HG02970 (cell line): ENCODE data around the gene DLG5.

Experiments used
- ATAC-seq: cut with Tn5 transposase; IDR thresholded peaks from one replicate; pipeline ENCODE4 v1.9.1; 2021; ENCODE audit warnings: mild to moderate bottlenecking, moderate library complexity, moderate number of reproducible peaks; ENCODE audit not compliant: unreplicated experiment, low FRiP score

The DLG5 gene

DNA sequence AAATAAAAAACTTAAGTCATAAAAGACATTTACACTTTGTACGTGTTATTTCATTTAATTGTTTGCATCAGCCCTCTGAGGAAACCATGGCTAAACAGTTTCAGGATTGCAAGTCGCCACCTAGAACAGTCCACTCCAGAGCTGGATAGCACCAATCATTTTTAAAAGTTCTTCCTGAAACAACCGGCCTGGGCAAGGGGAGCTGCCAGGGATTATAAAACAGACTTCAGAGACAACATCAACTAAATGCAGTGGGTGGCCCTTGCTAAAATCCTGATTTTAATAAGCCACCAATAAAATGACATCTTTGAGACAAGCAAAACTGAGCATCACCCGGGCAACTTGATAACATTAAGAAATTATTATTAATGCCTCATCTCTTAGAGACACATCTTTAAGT, 13.5 kb downstream of the DLG5 start:
- ATAC-seq: no peak

DNA sequence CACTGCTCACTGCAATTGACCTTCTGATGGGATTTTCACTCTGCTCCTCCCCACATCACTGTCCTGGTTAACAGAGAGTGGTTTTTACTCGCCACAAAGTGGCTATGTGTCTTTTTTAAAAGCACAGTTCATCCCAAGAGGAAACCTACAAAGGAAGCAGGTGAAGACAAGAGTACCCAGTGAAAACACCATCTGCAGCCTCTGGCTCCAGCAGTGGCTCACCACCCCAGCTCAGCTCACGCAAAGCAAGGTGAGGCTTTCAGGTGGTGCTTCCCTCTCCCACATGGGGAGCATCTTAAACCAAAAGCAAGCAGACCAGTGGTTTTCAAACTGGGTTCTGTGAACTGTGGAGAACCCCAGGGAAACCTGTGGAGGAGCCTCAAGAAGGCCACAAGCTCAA, 14.0 kb downstream of the DLG5 start:
- ATAC-seq: no peak

DNA sequence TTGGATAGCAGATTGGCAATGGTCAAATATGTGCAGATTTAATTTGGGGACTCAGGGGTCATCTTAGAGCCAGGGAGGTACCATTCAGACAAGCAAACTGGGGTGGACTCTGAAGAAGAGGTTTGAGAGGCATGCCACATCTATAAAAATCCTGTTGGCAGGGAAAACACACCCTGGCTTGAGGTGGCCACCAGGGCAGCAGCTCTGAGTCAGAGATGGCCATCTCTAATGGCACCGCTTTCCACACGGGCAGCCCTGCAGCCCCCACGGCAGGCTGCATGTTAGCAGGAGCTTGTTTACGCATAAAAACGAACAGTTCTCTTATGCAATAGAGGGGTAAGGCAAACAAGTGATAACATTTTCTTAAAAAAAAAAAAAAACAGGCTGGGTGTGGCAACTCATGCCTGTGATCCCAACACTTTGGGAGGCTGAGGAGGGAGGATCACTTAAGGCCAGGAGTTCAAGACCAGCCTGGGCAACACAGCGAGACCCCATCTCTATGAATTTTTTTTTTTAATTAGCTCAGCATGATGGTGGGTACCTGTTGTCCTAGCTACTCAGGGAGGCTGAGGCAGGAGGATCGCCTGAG, 14.9 kb downstream of the DLG5 start:
- ATAC-seq: no peak

- ATAC-seq: no peak
These were observed 15.9 kb downstream of the DLG5 start for GRCh38 chr10:77910524-77911145.

GRCh38 chr10:77909749-77910375, 16.7 kb downstream of the DLG5 start:
- ATAC-seq: no peak

DNA sequence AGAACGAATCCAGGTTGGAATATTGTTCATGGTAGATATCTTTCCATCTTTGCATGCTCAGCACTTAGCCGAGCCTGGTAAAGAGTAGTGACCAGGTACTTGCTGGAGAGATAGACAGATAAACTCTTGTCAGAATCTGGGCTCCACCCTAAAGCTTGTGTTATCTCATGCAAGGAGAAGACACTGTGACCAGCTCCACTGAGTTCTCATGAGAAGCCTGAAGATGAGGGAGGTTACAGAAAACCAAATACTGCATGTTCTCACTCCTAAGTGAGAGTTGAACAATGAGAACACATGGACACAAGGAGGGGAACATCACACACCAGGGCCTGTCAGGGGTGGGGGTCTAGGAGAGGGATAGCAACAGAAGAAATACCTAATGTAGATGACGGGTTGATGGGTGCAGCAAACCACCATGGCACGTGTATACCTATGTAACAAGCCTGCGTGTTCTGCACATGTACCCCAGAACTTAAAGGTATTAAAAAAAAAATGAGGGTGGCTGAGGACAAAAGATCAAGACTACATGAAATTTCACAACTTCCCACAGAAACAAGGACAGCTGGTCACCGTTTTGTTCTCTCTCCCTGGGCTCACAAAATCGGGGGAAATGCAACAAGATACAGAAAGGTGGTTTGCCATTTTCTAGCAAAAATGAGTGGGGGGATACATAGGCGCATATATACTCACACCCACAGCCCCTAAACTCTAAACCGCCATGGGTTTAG, 17.4 kb downstream of the DLG5 start:
- no peak for ATAC-seq

GRCh38 chr10:77907900-77908717, 18.4 kb downstream of the DLG5 start:
- ATAC-seq: no peak

DNA sequence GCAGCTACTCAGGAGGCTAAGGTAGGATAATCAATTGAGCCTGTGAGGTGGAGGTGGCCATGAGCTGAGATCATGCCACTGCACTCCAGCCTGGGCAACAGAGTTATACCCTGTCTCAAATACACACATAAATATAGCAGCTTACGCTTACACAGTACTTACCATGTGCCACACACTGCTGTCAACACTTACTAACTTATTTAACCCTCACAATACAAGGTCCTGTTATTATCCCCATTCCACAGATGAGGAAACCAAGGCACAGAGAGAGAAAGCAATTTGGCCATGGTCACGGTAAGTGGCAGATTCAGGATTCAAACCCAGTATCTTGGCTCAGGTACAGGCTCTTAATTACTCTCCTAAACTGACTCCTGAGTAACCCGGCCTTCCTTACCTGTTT, 19.1 kb downstream of the DLG5 start:
- ATAC-seq: no peak

GRCh38 chr10:77906951-77907421, 19.6 kb downstream of the DLG5 start:
- ATAC-seq: no peak

DNA sequence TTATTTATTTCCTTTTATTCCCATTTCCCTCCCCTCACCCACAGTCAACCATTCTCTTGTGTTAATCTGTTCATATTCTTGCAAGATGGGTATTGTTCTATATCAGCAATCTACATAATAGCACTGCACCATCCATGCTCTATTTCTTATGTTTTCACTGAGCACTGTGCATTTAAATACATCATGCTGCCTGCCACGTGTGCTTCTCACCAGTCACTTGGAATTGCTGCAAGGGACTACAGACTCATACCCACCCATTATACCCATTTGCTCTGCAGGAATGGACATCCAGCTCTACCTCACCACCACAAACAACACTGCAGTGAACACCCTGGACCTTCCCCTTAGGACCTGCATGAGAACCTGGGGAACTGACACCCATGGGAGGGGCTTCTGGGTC, 20.8 kb downstream of the DLG5 start:
- no peak for ATAC-seq

DNA sequence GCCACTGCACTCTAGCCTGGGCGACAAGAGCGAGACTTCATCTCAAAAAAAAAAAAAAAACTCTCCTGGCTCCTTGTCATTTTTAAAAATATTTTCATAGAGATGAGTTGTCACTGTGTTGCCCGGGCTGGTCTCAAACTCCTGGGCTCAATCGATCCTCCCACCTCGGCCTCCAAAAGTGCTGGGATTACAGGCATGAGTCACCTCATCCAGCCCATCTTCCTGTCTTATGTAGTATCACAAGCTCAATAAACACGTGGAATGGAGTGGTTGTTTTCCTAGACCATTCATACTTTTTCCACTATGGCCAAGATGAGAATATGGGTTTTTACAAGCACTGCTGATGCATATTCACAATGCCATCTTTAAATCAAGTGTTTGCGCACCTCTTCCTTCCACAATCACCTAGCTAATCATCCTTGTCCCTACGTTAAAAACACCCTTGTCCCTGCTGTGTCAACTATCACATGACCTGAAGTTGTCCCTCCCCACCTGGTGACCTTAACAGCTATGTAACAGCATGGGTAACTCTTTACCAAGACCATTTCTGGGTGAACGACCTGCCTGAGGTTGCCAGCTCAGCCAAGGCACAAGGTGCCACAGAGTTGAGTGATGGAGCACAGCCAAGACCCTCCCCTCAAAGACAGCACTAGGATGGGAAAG, 21.3 kb downstream of the DLG5 start:
- ATAC-seq: no peak

- no peak for ATAC-seq
These were observed 22.3 kb downstream of the DLG5 start for GRCh38 chr10:77904100-77904840.

GRCh38 chr10:77902159-77902558, 24.4 kb downstream of the DLG5 start:
- no peak for ATAC-seq

- no peak for ATAC-seq
These were observed 24.8 kb downstream of the DLG5 start for GRCh38 chr10:77901743-77902142.

DNA sequence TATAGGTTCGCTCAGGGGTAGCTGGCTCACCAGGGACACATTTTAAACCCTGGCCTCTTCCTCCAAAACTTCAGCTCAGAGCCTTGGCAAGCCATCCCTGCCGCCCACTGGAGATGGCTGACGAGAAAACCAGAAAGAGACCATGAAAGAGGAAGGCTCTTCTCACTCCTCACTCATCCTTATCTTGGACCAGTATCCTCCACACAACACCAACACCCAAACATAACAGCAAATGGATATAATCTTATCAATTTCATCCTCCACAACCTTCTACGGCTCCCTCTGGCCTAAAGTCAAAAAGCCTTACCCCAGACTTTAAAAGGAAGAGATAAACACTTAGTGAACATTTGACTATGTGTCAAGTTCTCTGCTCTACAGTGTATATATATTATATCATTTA, 26.9 kb downstream of the DLG5 start:
- no peak for ATAC-seq

- ATAC-seq: no peak
These were observed 27.5 kb downstream of the DLG5 start for GRCh38 chr10:77899080-77899477.

DNA sequence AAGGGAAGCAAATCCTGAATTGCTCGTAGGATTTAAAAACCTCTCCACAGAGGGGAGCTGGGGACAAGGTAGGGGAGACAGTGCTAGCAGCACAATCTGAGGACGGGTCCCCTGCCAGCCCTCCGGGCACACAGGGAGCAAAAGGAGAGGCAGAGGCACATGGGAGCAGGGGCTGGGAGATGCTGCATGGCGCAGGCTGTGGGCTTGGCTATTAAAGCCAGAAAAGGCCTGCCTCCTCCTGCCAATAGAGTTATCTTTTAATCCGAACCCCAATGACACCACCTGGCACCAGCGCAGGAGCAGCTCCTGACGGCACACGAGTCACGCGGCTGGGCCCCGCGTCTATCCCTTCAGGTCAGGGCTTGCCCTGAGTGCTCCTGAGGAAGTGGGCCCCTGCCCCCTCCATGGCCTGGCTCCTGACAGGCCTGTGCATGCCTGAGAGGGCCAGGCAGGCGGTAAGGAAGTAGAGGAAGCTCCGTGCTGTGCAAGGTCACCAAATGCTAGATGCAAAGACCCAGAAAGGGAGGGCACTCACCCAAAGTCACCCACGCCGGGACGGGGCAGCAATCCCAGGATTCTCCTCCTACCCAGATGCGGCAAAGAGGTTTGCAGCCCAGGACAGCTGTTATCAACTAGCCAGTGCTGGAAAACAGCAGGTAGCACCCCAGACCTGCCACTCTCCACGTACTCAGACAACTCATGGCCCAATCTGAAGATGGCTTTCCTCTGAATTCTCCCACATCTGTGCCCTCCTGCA, 28.1 kb downstream of the DLG5 start:
- ATAC-seq: no peak

DNA sequence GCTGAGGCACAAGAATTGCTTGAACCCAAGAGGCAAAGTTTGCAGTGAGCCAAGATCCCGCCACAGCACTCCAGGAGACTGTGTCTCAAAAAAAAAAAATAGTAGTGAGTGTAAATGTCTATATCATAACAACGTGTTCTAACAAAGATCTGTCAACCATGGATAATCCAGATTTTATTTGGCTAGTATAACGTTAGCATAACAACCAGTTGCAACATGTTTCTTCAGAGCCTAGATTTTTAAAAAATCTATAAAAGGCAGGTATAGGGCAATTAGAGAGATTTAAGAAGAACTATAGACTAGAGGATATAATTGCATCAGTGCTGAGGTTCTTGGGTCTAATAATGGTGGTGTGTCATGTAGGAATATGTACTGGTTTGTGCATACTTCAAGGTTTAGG, 30.5 kb downstream of the DLG5 start:
- no peak for ATAC-seq

GRCh38 chr10:77894058-77894457, 32.5 kb downstream of the DLG5 start:
- ATAC-seq: no peak
